Measurements from ENCODE around the gene LNX1. TPM values are rescaled to one million over a fixed set of nuclear protein-coding genes. Genes with fewer than 3 reads are reported as not detected.

LNX1 gene
- total RNA-seq, 2 donors from 2014 or later, result not detected

DNA sequence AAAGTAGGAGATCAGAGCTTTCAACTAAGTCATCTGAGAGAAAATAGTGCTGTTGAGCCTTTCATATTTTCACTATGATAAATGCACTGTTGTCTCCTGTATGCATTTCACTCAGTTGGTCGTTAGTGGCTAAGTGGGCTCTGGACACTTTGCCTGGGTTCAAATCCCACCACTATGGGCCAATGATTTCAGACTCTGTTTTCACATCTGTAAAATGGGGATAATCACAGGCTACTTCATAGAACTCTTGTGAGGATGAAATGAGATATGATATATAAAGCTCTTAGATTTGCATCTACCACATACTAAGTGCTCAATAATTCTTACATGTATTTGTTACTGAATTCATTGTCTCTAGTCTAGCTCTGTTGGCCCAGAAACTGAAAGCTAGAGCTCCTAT is 16.8 kb downstream of the LNX1 start:
- H3K9me3 Mint-ChIP-seq, result no peaks in the 10 kb centered on the region
- no peak overlapping the region for H3K27ac Mint-ChIP-seq
- no peak overlapping the region for H3K4me3 Mint-ChIP-seq
- H3K36me3 Mint-ChIP-seq (ENCODE audit: low read depth), result no peaks in the 10 kb centered on the region
- no peak for ATAC-seq (replicated peaks)
- no peaks in the 10 kb centered on the region for H3K27me3 Mint-ChIP-seq
- H3K4me1 Mint-ChIP-seq, result no peaks in the 10 kb centered on the region

DNA sequence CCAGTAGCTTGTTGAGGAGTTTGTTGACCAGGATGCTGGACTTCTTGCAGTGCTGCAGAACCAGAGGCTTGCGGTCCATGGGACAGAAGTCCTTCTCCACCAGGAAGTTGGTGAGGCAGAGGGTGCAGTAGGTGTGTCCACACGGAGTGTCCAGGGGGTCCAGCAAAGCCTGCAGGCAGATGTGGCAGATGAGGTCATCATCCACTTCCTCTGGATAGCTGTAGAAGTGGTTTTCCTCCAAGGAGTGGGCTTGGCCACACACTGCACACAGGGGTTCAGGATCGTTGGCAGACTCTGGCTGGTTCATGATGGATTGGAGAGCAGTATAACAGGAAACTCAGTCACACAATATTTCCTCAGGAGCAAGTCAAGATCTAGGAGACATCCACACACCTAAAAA is 17.6 kb downstream of the LNX1 start:
- H3K27me3 Mint-ChIP-seq, result no peaks in the 10 kb centered on the region

DNA sequence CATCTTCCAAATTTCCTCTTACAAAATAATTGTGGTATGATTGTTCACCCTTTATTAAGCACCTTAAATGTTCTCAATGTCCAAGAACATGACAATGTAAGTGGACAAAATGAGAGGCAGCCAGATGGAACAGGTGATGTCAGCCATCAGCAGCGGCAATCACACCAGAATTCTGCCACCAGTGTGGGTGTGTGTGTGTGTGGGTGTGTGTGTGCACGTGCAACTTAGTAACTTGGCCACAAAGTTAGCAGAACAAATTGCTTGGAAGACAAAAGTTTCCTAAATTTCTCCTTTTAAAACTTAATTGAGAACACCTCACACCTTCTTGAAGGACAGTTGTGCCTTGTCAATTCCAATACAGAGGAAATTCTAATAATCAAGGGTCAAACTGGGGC is 18.7 kb downstream of the LNX1 start:
- H3K27me3 Mint-ChIP-seq, result no peaks in the 10 kb centered on the region
- H3K9me3 Mint-ChIP-seq, result no peaks in the 10 kb centered on the region
- no peak overlapping the region for H3K4me3 Mint-ChIP-seq
- no peaks in the 10 kb centered on the region for H3K4me1 Mint-ChIP-seq
- no peak for ATAC-seq (replicated peaks)
- H3K27ac Mint-ChIP-seq, result no peak overlapping the region
- no peaks in the 10 kb centered on the region for H3K36me3 Mint-ChIP-seq (ENCODE audit: low read depth)

More for the DNA sequence above, 17.6 kb downstream of the LNX1 start:
- Mint-ChIP-seq H3K4me3 (no peak overlapping the region), H3K4me1 (no peaks in the 10 kb centered on the region), H3K36me3 (ENCODE audit: low read depth) (no peaks in the 10 kb centered on the region), H3K9me3 (no peaks in the 10 kb centered on the region), H3K27ac (no peak overlapping the region)
- ATAC-seq (replicated peaks), result no peak

DNA sequence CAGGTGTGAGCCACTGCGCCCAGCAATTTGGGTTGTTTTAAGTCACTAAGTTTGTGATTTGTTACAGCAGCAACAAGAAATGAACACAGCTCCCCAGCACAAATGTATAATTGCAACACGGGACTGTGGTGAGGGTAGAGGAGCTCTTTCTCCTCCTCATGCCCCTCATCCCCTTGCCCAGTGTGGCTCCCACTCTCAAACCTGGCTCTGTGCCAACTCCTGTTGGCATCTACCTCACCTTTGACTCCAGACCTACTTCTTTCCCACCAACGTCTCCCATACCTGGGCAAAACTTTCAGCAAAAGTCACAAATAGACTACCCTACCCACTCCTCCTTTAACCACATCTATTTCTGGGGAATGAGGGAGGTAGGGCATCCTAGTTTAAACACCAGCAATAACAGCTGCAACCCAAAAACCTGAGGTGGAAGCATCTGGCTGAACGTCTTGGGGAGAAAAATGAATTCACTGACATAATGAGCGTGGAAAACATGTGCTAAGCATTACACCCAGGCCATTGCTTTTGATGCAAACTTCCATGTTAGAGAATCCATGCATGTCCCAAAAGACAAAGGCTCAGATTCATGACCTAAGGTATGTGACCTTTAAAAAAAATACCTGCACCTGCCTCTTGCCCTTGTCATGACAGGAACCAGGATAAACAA is 19.2 kb downstream of the LNX1 start:
- Mint-ChIP-seq H3K36me3 (ENCODE audit: low read depth) (no peaks in the 10 kb centered on the region), H3K4me1 (no peaks in the 10 kb centered on the region), H3K27ac (no peak overlapping the region), H3K27me3 (no peaks in the 10 kb centered on the region), H3K4me3 (no peak overlapping the region), H3K9me3 (no peaks in the 10 kb centered on the region)
- no peak for ATAC-seq (replicated peaks)

DNA sequence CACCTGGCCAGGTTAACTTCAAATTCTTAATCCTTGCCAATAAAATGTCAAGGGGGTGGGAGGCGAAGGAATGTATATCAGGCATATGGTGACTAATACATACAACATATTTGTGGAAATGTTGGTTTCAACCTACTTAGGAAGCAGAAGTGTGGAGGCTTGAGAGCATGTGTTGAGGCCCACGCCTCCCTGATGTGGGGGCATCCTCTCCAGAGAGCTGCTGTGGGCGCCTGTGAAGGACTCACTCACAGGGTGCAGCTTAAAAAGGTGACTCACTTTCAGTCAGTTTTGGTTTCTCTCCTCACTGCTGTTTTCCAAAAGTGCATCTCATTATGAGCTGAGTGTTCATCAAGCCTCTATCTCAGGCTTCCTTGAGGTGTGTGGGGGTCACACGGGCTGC is 27.5 kb downstream of the LNX1 start:
- Mint-ChIP-seq H3K36me3 (ENCODE audit: low read depth) (no peaks in the 10 kb centered on the region), H3K4me3 (no peak overlapping the region), H3K4me1 (no peaks in the 10 kb centered on the region), H3K9me3 (no peaks in the 10 kb centered on the region), H3K27me3 (peaks cover 6% of the 10 kb centered on the region), H3K27ac (no peak overlapping the region)
- ATAC-seq (replicated peaks), result peak; percentile 91

DNA sequence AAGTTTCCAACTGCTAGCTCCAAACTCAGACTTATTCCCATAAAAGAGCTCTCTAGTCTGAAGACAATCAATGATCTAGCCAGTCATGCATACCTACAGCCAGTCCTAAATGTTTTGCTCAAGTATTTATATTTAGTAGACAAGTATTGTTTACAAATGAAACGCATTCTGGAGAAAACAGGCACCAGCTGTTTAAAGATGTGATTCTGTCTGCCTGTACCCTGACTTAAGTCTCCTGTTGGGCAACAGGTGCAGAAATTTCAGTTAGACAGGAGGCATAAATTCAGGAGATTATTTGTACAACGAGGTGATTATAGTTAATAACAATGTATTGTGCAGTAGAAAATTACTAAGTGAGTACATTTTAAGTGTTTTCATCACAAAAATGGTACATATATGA is 28.9 kb downstream of the LNX1 start:
- no peak for ATAC-seq (replicated peaks)
- H3K27ac Mint-ChIP-seq, result no peak overlapping the region
- no peak overlapping the region for H3K4me3 Mint-ChIP-seq
- H3K4me1 Mint-ChIP-seq, result no peaks in the 10 kb centered on the region
- peaks cover 6% of the 10 kb centered on the region for H3K27me3 Mint-ChIP-seq
- H3K36me3 Mint-ChIP-seq (ENCODE audit: low read depth), result no peaks in the 10 kb centered on the region
- H3K9me3 Mint-ChIP-seq, result no peaks in the 10 kb centered on the region

DNA sequence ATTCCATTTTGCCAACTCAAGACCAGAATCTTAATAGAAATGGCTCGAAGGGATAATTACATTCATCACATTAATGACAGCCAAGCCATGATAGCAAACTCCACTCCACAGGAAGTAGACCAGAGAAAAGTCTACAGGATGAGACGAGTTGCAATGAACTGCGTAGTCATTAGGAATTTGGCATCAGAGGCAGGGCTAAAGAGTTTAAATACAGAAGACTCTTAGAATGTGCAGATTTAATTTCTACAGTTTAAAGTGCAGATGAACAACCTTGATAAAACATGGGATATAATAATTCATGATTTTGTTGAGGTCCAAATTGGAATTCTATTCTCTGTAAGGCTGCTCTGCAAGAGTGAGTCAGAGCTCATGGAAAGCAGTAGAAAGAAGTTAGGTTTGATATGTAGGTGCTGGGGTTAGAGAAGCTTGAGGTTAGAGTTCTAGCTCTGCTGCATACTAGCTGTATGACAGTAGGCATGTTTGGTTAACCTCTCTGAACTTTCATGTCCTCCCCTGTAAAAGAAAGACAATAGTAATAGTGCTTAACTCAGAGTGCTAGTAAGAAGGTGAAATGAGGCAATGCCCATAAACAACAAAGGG is 32.2 kb downstream of the LNX1 start:
- H3K4me1 Mint-ChIP-seq, result no peaks in the 10 kb centered on the region
- peaks cover 19% of the 10 kb centered on the region for H3K27me3 Mint-ChIP-seq
- no peaks in the 10 kb centered on the region for H3K36me3 Mint-ChIP-seq (ENCODE audit: low read depth)
- H3K9me3 Mint-ChIP-seq, result no peaks in the 10 kb centered on the region
- no peak overlapping the region for H3K4me3 Mint-ChIP-seq
- H3K27ac Mint-ChIP-seq, result no peak overlapping the region
- no peak for ATAC-seq (replicated peaks)

DNA sequence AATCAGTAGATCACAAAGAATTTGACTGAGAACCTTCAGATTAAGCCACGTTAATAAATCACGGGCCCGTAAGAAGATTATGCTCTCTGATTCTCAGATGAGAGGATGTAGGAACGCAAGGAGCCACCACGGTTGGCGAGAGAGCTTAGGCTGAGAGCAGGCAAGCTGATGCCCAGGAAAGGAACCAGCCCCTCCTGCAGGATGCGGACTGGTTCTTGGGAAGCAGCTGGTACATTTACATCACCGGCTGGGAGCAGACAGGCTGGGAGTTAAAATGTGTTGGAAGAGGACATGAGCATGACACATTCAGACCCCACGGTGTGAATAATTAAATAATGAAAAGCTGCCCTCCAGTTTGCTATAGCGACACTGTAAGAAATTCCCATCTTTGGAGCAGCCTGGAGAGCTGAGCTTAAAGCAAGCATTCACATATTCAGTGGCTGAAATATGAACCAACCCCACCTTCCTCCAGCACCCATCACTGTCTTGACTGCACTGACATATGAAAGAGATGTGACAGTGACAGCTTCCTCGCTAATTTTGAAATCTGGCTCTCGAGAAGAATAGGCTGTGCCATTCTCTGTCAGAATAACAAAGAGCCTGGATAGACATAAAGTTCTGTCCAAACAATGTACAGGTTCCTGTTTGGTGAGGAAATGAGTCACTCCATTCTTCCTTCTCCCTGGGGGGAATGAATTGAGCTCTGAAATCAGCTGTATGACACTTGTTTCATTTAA is 33.1 kb downstream of the LNX1 start:
- Mint-ChIP-seq H3K27ac (no peak overlapping the region), H3K9me3 (no peaks in the 10 kb centered on the region), H3K36me3 (ENCODE audit: low read depth) (no peaks in the 10 kb centered on the region), H3K27me3 (peaks cover 19% of the 10 kb centered on the region), H3K4me1 (no peaks in the 10 kb centered on the region), H3K4me3 (no peak overlapping the region)
- ATAC-seq (replicated peaks), result no peak

DNA sequence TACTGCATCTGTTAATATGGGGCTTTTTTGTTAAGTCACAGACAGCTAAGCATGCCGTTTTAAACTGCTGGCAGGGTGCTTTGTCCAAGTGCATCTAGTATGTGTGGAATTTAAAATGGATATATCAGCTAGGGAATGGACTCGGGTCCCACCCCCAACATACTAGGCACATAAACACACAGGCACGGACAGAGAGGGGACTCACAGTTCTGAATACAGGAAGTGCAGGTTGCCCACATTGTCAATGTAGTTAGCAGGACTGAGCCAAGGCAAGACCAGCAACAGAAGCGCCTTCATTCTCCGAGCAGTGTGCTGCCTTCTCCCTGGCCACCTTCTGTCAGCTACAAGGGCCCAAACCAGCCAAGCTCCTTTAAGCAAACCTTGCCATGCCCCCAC is 33.6 kb downstream of the LNX1 start:
- Mint-ChIP-seq H3K9me3 (no peaks in the 10 kb centered on the region), H3K4me1 (no peaks in the 10 kb centered on the region), H3K27me3 (peaks cover 19% of the 10 kb centered on the region), H3K27ac (no peak overlapping the region), H3K36me3 (ENCODE audit: low read depth) (no peaks in the 10 kb centered on the region), H3K4me3 (no peak overlapping the region)
- ATAC-seq (replicated peaks), result no peak

DNA sequence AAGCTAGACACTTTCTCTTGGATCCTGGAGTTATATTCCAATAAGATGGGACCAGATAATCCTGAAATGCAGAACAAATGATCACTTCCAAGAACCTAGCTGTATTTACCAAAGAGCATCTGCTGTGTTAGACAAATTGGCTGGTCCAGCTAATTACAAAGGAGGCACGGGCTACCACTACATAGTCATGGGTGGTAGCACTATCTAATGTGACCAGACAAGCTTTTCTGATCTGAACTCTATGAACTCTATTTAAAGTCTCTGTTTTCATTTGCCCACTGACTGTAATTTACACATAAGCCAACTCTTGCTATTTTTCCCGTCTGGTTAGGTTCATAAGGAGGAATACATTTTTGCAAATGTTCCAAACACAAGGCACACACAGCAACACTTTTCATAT is 34.6 kb downstream of the LNX1 start:
- Mint-ChIP-seq H3K27me3 (peaks cover 19% of the 10 kb centered on the region), H3K4me1 (no peaks in the 10 kb centered on the region), H3K4me3 (no peak overlapping the region), H3K27ac (no peak overlapping the region), H3K9me3 (no peaks in the 10 kb centered on the region), H3K36me3 (ENCODE audit: low read depth) (no peaks in the 10 kb centered on the region)
- ATAC-seq (replicated peaks), result no peak

DNA sequence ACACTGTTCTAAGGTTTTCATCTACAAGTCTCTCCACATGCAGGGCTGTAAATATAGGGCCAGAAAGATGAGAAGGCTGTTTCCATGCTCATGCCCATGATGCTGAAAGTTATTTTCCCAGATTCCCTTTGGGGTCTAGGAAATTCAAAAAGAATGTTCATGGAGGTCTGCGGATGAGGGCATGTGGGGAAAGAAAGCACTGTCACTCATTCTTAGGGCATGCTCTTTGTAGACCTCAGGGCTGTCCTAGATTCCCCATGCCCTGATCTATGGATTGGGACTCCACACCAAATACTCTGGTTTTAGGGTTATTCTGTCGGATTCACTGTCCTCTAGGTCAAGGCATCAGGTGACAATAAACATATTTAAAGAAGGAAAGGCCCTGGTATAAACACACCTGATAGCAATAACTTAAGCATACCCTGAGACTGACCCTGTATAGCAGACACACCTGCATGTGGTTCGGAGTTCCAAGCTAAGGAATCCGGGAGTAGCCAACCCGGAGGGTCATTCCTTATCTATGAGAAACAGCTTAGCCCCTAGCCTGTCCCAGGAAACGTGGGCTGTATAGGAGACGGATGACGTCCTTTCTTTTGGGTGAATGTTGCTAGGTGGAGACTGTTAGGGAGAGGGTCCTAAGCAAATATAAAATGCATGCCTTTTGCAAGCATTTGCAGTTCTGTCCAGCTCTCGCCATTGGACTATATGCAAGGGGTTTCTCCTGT is 37.6 kb downstream of the LNX1 start:
- no peak overlapping the region for H3K27ac Mint-ChIP-seq
- no peaks in the 10 kb centered on the region for H3K9me3 Mint-ChIP-seq
- no peaks in the 10 kb centered on the region for H3K4me1 Mint-ChIP-seq
- no peak for ATAC-seq (replicated peaks)
- peaks cover 13% of the 10 kb centered on the region for H3K27me3 Mint-ChIP-seq
- no peaks in the 10 kb centered on the region for H3K36me3 Mint-ChIP-seq (ENCODE audit: low read depth)
- H3K4me3 Mint-ChIP-seq, result no peak overlapping the region

DNA sequence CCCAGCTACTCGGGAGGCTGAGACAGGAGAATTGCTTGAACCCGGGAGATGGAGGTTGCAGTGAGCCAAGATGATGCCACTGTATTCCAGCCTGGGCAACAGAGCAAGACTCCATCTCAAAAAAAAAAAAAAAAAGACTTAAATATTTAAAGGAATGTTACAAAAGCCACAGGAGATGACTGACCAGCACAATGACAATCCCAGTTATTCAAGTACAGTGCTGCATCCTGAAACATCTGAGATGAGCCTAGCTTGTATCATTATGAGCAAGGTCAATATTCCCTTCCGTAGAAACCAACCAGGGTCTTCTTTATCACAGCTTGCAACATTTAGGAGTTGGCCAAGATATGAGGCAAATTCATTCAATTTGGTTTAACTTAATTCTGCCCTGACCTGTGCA is 38.6 kb downstream of the LNX1 start:
- no peak for ATAC-seq (replicated peaks)
- Mint-ChIP-seq H3K36me3 (ENCODE audit: low read depth) (no peaks in the 10 kb centered on the region), H3K9me3 (no peaks in the 10 kb centered on the region), H3K27ac (no peak overlapping the region), H3K4me1 (no peaks in the 10 kb centered on the region), H3K27me3 (peaks cover 16% of the 10 kb centered on the region), H3K4me3 (no peak overlapping the region)

DNA sequence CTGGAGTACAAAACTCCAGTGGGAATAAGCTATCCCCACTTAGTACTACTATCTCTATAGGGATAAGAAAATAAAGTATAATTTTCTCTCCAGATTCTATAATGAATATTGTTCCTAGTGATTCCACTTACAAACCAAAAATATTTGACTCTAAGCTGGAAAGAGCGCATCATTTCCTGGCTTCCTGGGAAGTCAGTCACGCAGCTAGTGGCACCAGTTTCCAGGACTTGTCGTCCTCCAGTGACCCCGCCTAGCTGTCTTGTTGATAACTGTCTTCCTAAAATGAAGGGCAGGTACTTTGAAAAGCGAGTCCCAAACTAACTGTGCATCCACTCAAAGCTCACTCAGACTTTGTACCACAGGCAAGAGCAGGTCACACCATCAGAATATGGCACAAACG is 39.3 kb downstream of the LNX1 start:
- no peak overlapping the region for H3K4me3 Mint-ChIP-seq
- H3K36me3 Mint-ChIP-seq (ENCODE audit: low read depth), result no peaks in the 10 kb centered on the region
- H3K27me3 Mint-ChIP-seq, result peaks cover 23% of the 10 kb centered on the region
- no peak for ATAC-seq (replicated peaks)
- H3K9me3 Mint-ChIP-seq, result no peaks in the 10 kb centered on the region
- H3K27ac Mint-ChIP-seq, result no peak overlapping the region
- no peaks in the 10 kb centered on the region for H3K4me1 Mint-ChIP-seq

DNA sequence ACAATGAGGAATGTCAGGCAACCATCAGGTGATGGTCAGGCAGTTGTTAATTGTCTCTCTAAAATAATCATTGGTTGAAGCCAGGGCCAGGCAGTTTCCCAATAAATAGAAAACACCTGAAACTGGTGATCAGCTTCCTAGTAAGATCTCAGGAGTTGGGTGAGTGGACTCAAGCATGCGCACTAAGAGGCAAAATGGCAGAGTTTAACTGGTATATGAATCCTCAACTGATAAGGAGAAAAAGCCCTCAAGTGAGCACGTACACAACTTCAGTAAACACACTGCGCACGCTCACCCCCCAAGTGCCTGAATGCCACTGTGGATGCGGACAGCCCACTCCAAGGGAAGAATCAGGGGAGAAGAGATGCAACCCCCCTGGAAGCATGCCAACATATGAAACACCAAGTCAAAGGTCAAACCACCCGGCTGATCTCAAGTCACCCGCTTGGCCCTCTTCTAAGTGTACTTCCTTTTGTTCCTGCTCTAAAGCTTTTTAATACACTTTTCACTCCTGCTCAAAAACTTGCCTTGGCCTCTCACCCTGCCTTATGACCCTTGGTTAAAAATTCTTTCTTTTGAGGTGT is 39.9 kb downstream of the LNX1 start:
- Mint-ChIP-seq H3K9me3 (no peaks in the 10 kb centered on the region), H3K4me1 (no peaks in the 10 kb centered on the region), H3K4me3 (no peak overlapping the region), H3K36me3 (ENCODE audit: low read depth) (no peaks in the 10 kb centered on the region), H3K27me3 (peaks cover 25% of the 10 kb centered on the region), H3K27ac (no peak overlapping the region)
- ATAC-seq (replicated peaks), result no peak

All from activated T-helper 17 cell treated with anti-CD3 and anti-CD28 coated beads, Interleukin-2, amount 50 U/mL, for 72 hours (primary cell).